Fibroblast of lung (primary cell): ENCODE data around the gene TMEM175. TPM values are rescaled to one million over a fixed set of nuclear protein-coding genes. Genes with fewer than 3 reads are reported as not detected.
"Not testable (repeated sequence)": the region's sequence is repeated elsewhere in the genome, so short reads cannot be mapped to it uniquely, and the experiment has no call there.

Experiments
- DNase-seq, 2 donors: peaks; one replicate each; pipeline versions ENCODE4 v3.0.0 to v3.0.0-alpha.2; 2010; ENCODE audit warnings: low read depth in 2 of 2
- H2AFZ ChIP-seq: 2 replicates; pipeline ENCODE4 v1.5.1; 2012; ENCODE audit warnings: low read length, control low read depth, inconsistent platforms
- H3K27ac ChIP-seq: 2 replicates; pipeline ENCODE4 v1.5.1; 2011; ENCODE audit warnings: low read length, control low read depth; ENCODE audit not compliant: insufficient read depth
- H3K27me3 ChIP-seq: 2 replicates; pipeline ENCODE4 v1.5.1; 2011; ENCODE audit warnings: mild to moderate bottlenecking, low read length; ENCODE audit not compliant: control insufficient read depth, insufficient read depth
- H3K36me3 ChIP-seq: 2 replicates; pipeline ENCODE4 v1.5.1; 2011; ENCODE audit warnings: low read length; ENCODE audit not compliant: control insufficient read depth, insufficient read depth
- H3K4me1 ChIP-seq: 2 replicates; pipeline ENCODE4 v1.5.1; 2011; ENCODE audit warnings: low read length; ENCODE audit not compliant: control insufficient read depth, insufficient read depth; ENCODE audit errors: extremely low read depth
- H3K4me2 ChIP-seq: 2 replicates; pipeline ENCODE4 v1.5.1; 2011; ENCODE audit warnings: low read length, control low read depth; ENCODE audit not compliant: insufficient read depth; ENCODE audit errors: extremely low read depth
- H3K4me3 ChIP-seq, 4 experiments: fragments of 200-600 bp in 1 of 4; sonication (generic) in 1 of 4; replicated peaks in 1 of 4; 2 replicates each; pipeline ENCODE4 v1.5.1; 2011 to 2016; ENCODE audit warnings: low read length in 4 of 4, low read depth in 3 of 4, mild to moderate bottlenecking in 3 of 4, control low read depth in 2 of 4, inconsistent platforms in 1 of 4, mixed read lengths in 1 of 4; ENCODE audit not compliant: insufficient read depth in 1 of 4; ENCODE audit errors: control extremely low read depth in 1 of 4
- H3K79me2 ChIP-seq: 2 replicates; pipeline ENCODE4 v1.5.1; 2012; ENCODE audit warnings: mild to moderate bottlenecking, low read length, inconsistent platforms; ENCODE audit not compliant: control insufficient read depth, insufficient read depth
- H3K9ac ChIP-seq: 2 replicates; pipeline ENCODE4 v1.5.1; 2011; ENCODE audit warnings: mild to moderate bottlenecking, low read length, control low read depth; ENCODE audit not compliant: insufficient read depth
- H3K9me3 ChIP-seq: 2 replicates; pipeline ENCODE4 v1.5.1; 2012; ENCODE audit warnings: low read depth, low read length; ENCODE audit not compliant: control insufficient read depth, insufficient read depth
- H4K20me1 ChIP-seq: 2 replicates; pipeline ENCODE4 v1.5.1; 2011; ENCODE audit warnings: low read length; ENCODE audit not compliant: control insufficient read depth, insufficient read depth; ENCODE audit errors: extremely low read depth
- EZH2 ChIP-seq: IDR thresholded peaks from 2 replicates; pipeline ENCODE4 v1.5.1; 2012; ENCODE audit warnings: low read length, control low read depth, mild to moderate bottlenecking; ENCODE audit errors: missing control alignments
- polyA plus RNA-seq, 2 donors: library from polyadenylated mRNA; depleted of rRNA in 1 of 2; stranded (reverse) in 1 of 2; unstranded in 1 of 2; fragments of >200 nt; gene quantifications; 2 replicates each; pipeline ENCODE4 v1.2.1, GENCODE V29; 2011 to 2012; ENCODE audit warnings: missing spikeins in 1 of 2
- total RNA-seq: library from RNA; depleted of rRNA; stranded (reverse); fragments of >200 nt; gene quantifications from 2 replicates; pipeline ENCODE4 v1.2.1, GENCODE V29; 2014
- TF ChIP-seq, protein P1 (sequence below), 2 donors: IDR thresholded peaks in 1 of 2; conservative IDR thresholded peaks in 1 of 2; 1 replicate in 1 of 2; 2 replicates in 1 of 2; pipeline ENCODE4 v1.5.1; 2011 to 2012; ENCODE audit warnings: low read length in 2 of 2, control low read depth in 1 of 2, inconsistent platforms in 1 of 2, low read depth in 1 of 2, mild to moderate bottlenecking in 1 of 2

TMEM175 gene
- total and polyA plus RNA-seq, 2 donors (not counting 1 experiment from before 2014, with no cell fraction given): 16.3 to 23.9 TPM

DNA sequence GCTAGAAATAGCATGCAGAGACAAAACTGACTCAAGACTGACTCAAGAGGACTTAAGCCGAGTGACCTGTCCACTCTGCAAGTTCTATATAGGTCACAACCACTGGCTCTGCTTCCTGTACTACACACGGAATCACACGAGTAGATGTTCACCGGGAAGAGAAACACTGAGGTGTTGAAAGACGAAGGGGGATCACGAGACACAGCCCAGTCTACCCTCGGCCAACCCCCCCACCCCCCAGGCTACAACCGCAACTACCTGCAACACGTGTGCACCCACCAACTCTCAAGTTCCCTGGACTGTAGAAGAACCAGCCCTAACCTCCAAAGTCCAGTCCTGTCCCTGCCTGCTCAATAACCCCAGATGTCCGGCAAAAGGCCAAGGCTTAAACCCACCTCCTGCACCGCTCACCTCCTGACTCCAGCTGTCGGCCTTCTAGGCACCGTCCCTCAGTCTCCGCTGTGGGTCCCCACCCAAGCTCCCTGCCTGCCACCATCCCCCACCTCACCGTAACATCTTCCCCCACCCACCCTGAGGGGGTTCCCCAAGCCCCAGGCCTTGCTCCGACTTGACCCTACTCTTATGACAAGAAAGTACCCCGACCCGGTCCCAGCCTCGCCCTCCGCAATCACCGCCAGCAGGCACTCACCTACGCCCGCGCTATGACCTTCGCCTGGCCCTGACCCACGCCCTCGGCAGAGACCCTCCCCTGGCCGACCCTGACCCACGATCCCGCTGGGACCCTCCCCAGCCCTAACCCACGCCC, 883 bp upstream of the TMEM175 start:
- Histone ChIP-seq H4K20me1 (peaks cover 2% of the 10 kb centered on the region), H3K4me3 (peak overlapping the region; percentile 55 to 96 (median 78)), H3K9me3 (no peaks in the 10 kb centered on the region), H3K79me2 (peaks cover 52% of the 10 kb centered on the region), H3K4me1 (peaks cover 4% of the 10 kb centered on the region), H3K27ac (peak overlapping the region; percentile 98), H3K27me3 (no peaks in the 10 kb centered on the region), H3K4me2 (peak overlapping the region; percentile 80), H3K9ac (peak overlapping the region; percentile 97), H2AFZ (peak overlapping the region; percentile 78), H3K36me3 (no peaks in the 10 kb centered on the region)
- TF ChIP-seq, protein P1, sequence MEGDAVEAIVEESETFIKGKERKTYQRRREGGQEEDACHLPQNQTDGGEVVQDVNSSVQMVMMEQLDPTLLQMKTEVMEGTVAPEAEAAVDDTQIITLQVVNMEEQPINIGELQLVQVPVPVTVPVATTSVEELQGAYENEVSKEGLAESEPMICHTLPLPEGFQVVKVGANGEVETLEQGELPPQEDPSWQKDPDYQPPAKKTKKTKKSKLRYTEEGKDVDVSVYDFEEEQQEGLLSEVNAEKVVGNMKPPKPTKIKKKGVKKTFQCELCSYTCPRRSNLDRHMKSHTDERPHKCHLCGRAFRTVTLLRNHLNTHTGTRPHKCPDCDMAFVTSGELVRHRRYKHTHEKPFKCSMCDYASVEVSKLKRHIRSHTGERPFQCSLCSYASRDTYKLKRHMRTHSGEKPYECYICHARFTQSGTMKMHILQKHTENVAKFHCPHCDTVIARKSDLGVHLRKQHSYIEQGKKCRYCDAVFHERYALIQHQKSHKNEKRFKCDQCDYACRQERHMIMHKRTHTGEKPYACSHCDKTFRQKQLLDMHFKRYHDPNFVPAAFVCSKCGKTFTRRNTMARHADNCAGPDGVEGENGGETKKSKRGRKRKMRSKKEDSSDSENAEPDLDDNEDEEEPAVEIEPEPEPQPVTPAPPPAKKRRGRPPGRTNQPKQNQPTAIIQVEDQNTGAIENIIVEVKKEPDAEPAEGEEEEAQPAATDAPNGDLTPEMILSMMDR (conservative IDR thresholded peaks at IDR 0.05 in 1 of 2, IDR thresholded peaks at IDR 0.05 in 1 of 2; ENCODE audit: low read depth in 1 of 2, low read length in 2 of 2): no peak
- no peak for TF ChIP-seq EZH2
- DNase-seq: peak; percentile 24 to 41

GRCh38 chr4:932713-933070, 432 bp downstream of the TMEM175 start:
- peak overlapping the region; percentile 98 for H3K27ac ChIP-seq

DNA sequence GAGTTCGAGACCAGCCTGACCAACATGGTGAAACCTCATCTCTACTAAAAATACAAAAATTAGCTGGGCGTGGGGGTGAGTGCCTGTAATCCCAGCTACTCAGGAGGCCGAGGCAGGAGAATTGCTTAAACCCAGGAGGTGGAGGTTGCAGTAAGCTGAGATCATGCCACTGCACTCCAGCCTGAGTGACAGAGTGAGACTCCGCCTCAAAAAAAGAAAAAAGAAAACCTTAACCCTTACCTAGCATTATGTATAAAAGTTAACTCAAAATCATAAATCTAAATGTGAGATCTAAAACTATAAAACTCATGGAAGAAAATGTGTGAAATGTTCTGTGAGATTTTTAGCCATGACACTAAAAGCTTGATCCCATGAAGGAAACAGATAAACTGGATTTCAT, 7.2 kb downstream of the TMEM175 start:
- not testable (repeated sequence) for H4K20me1 ChIP-seq, H3K36me3 ChIP-seq, H3K9me3 ChIP-seq, H3K27me3 ChIP-seq, H3K4me3 ChIP-seq, H3K27ac ChIP-seq, H3K9ac ChIP-seq, H3K79me2 ChIP-seq, H2AFZ ChIP-seq, H3K4me2 ChIP-seq, H3K4me1 ChIP-seq, DNase-seq

More at GRCh38 chr4:932713-933070, 432 bp downstream of the TMEM175 start:
- H3K4me3 ChIP-seq: peak overlapping the region; percentile 55 to 96 (median 84)
- no peak for TF ChIP-seq EZH2
- TF ChIP-seq, protein P1 (conservative IDR thresholded peaks at IDR 0.05 in 1 of 2, IDR thresholded peaks at IDR 0.05 in 1 of 2; ENCODE audit: low read depth in 1 of 2, low read length in 2 of 2): no peak
- no peaks in the 10 kb centered on the region for H3K36me3 ChIP-seq
- peaks cover 49% of the 10 kb centered on the region for H3K79me2 ChIP-seq
- H3K9ac ChIP-seq: peak overlapping the region; percentile 97
- DNase-seq: no peak
- no peaks in the 10 kb centered on the region for H3K9me3 ChIP-seq
- H3K4me1 ChIP-seq: peaks cover 4% of the 10 kb centered on the region
- no peaks in the 10 kb centered on the region for H4K20me1 ChIP-seq
- H3K4me2 ChIP-seq: peak overlapping the region; percentile 79
- H3K27me3 ChIP-seq: no peaks in the 10 kb centered on the region
- peak overlapping the region; percentile 96 for H2AFZ ChIP-seq
